Esophagus squamous epithelium (tissue), 4 donors: Measurements from ENCODE around the gene DHX32.

Experiments
- CTCF ChIP-seq, 6 experiments: fragments of 450-650 bp in 4 of 6; fragments of 200-600 bp in 2 of 6; sonication (generic) in 2 of 6; IDR thresholded peaks; one replicate each; pipeline ENCODE4 v1.5.1; 2016 to 2019; ENCODE audit warnings: antibody characterized with exemption in 6 of 6, mild to moderate bottlenecking in 4 of 6, moderate library complexity in 4 of 6
- POLR2A ChIP-seq, 4 donors: fragments of 450-650 bp; IDR thresholded peaks; one replicate each; pipeline ENCODE4 v1.6.1; 2017; ENCODE audit warnings: antibody characterized with exemption in 4 of 4, mild to moderate bottlenecking in 4 of 4, moderate library complexity in 3 of 4

DNA sequence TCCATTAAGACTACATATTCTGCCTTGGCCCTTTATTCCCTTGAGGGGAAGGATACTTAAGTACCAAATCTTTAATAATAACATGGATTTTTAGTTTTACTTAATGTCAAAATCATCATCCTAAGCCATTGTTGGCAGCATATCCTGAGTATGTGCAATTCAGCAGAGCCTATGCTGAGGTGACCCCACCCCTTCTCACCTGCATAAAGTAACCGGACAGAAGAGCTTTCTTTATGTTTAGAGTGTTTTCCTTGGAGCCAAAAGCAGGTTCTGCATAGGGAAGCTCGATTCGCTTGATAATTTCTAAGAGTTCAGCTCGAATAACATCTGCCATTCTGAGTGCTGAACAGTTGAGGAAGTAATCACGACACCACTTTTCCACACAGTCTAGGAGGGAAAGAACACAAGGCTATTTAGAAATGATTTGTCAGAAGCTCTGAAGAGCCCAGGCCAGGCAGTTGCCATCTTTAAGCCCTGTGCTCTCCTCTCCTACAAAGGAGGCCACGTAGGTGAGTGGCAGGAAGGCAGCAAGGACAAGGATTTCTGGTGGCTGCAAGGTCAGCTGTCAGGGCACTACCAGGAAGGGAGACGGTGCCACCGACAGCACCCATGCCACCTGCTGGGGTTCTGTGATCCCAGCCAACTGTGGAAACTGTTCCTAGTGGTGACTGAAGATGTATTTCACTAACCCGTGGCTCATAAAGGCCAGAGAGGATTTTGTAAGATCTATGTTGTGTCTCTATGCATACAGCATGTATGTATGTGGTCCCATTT is 42.1 kb downstream of the DHX32 start:
- TF ChIP-seq CTCF (IDR thresholded peaks at IDR 0.05) = no peak
- TF ChIP-seq POLR2A (IDR thresholded peaks at IDR 0.05) = no peak
